Aorta (tissue), 5 donors: ENCODE measurements around the gene DMRT2. TPM values are rescaled to one million over a fixed set of nuclear protein-coding genes. Genes with fewer than 3 reads are reported as not detected.

Experiments
- ATAC-seq: fragments of 200-7000 bp; cut with Tn5 transposase; one replicate; pipeline ENCODE4 v1.9.1; 2022; ENCODE audit warnings: moderate library complexity; ENCODE audit not compliant: low FRiP score
- DNase-seq, 2 donors: peaks; one replicate each; pipeline ENCODE4 v3.0.0-alpha.2; 2020
- H3K27ac ChIP-seq, 2 donors: one replicate each; pipeline ENCODE4 v1.5.1; 2013; ENCODE audit warnings: low read length in 2 of 2, mild to moderate bottlenecking in 2 of 2, moderate library complexity in 2 of 2, control low read depth in 1 of 2, inconsistent platforms in 1 of 2, low read depth in 1 of 2
- H3K27me3 ChIP-seq, 2 donors: one replicate each; pipeline ENCODE4 v1.6.1; 2013; ENCODE audit warnings: control low read depth in 1 of 2, low read length in 1 of 2, mild to moderate bottlenecking in 1 of 2, moderate library complexity in 1 of 2; ENCODE audit not compliant: insufficient read depth in 2 of 2, control insufficient read depth in 1 of 2
- H3K36me3 ChIP-seq, 2 donors: one replicate each; pipeline ENCODE4 v1.6.1; 2013; ENCODE audit warnings: control low read depth in 1 of 2, low read length in 1 of 2, mild to moderate bottlenecking in 1 of 2; ENCODE audit not compliant: insufficient read depth in 2 of 2, control insufficient read depth in 1 of 2
- H3K4me1 ChIP-seq, 2 donors: one replicate each; pipeline ENCODE4 v1.6.1; 2013; ENCODE audit warnings: low read length in 2 of 2, control low read depth in 1 of 2, mild to moderate bottlenecking in 1 of 2, moderate library complexity in 1 of 2; ENCODE audit not compliant: insufficient read depth in 2 of 2, control insufficient read depth in 1 of 2
- H3K4me3 ChIP-seq, 2 donors: one replicate each; pipeline ENCODE4 v1.5.1; 2013; ENCODE audit warnings: low read length in 2 of 2, control low read depth in 1 of 2, mild to moderate bottlenecking in 1 of 2
- H3K9me3 ChIP-seq: one replicate; pipeline ENCODE4 v1.6.1; 2013; ENCODE audit warnings: mild to moderate bottlenecking, low read length; ENCODE audit not compliant: control insufficient read depth
- WGBS, 2 donors: extraction: QIAGEN DNeasy Blood & Tissue Kit; methylation state at CpG; one replicate each; pipeline ENCODE4 v1.1.7; 2013; 5-methylcytosine and 5-hydroxymethylcytosine counted together
- intact Hi-C, 2 donors: fragments of 100-400 bp; cut with DNase I; formaldehyde crosslinking; loops; one replicate each; pipeline versions ENCODE4 v1.14.2 to v1.15.0; 2022
- polyA plus RNA-seq, 2 donors: library from polyadenylated mRNA; stranded (reverse); fragments of 200-250 nt; gene quantifications; one replicate each; pipeline ENCODE4 v1.2.3, GENCODE V29; 2013
- total RNA-seq, 2 donors: library from RNA; stranded (reverse); fragmentation: NEBNext Ultra II Directional; extraction: Animal tissue kit (Norgen Biotek cat#: 25700); gene quantifications; one replicate each; pipeline ENCODE4 v1.2.1, GENCODE V29; 2021
- donor health status: healthy with polysubstance abuse.
- donor health status: Bipolar disorder and iron deficiency.
- donor health status: DM: no; HTN: no; CAD: no.
- donor health status: DM: no; HTN: no; CAD: no.
- donor health status: DM: yes; HTN: yes; CAD: no.

Gene DMRT2
- total and polyA plus RNA-seq, 4 donors: 0.69 to 0.75 TPM; not detected in 2

- DNase-seq: no peak
- Histone ChIP-seq H3K4me1 (no peaks in the 10 kb centered on the region), H3K4me3 (no peak overlapping the region), H3K27ac (no peak overlapping the region), H3K9me3 (peaks cover 3% of the 10 kb centered on the region), H3K36me3 (no peaks in the 10 kb centered on the region), H3K27me3 (no peaks in the 10 kb centered on the region)
- 77 to 78% methylated on average over 9 of the region's 9 CpGs for whole genome bisulfite sequencing, 2 donors
- intact Hi-C loops: no loop called here
- no peak for ATAC-seq
These were observed 46.2 kb downstream of the DMRT2 start for GRCh38 chr9:1096155-1096964.

GRCh38 chr9:1098551-1098950, 48.4 kb downstream of the DMRT2 start:
- ATAC-seq: no peak
- no peaks in the 10 kb centered on the region for H3K27me3 ChIP-seq
- H3K27ac ChIP-seq: no peak overlapping the region
- no peak overlapping the region for H3K4me3 ChIP-seq
- DNase-seq: no peak
- intact Hi-C loops: no loop called here
- H3K4me1 ChIP-seq: no peaks in the 10 kb centered on the region
- H3K9me3 ChIP-seq: peaks cover 3% of the 10 kb centered on the region
- no peaks in the 10 kb centered on the region for H3K36me3 ChIP-seq

DNA sequence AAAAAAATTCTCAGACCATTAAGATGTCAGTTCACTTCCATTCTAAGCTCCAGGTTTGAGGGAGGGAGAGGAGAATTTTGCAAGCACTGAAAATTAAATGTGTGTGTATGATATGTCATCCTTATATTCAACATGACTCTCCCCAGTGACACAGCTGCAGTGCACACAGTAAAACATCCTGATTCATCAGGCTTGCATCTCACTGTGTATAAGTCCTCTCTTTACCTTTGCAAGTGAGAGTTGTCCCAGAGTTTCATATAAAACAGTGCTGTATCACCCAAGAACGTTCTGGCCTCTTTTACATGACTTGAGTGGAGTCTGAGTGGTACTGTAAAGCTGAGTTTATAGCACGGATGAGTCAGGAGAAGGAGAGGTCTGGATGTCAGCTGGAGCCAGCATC, 50.0 kb downstream of the DMRT2 start:
- 66 to 68% methylated on average over 2 of the region's 2 CpGs for WGBS, 2 donors
- intact Hi-C loops: no loop called here

DNA sequence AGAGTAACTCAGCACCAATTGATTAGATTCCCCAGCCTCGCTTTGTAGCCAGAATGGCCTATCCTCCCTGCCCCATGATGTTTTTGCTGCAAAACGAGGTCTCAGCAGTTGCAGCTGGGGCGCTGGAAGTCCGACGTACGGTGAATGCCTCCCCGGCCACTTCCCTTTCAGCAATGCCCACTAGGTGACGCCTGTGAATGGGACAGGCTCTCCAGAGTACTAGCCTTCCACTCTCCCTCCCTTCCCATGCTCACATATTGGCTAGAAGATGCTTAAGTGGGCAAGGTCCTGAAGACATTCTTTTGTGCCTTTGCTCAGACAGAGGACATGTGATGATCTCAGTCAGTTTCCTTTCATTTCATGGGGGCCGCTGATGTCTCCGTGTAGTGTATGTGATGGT, 50.8 kb downstream of the DMRT2 start:
- DNase-seq (peak in 1 of 2 donors; percentile 47), ATAC-seq (peak; percentile 82)
- WGBS, 2 donors: 12 to 13% methylated on average over 10 of the region's 10 CpGs
- no peaks in the 10 kb centered on the region for H3K27me3 ChIP-seq
- intact Hi-C loops: no loop called here
- no peaks in the 10 kb centered on the region for H3K4me1 ChIP-seq
- H3K27ac ChIP-seq: no peak overlapping the region
- peaks cover 5% of the 10 kb centered on the region for H3K9me3 ChIP-seq
- no peaks in the 10 kb centered on the region for H3K36me3 ChIP-seq
- H3K4me3 ChIP-seq: no peak overlapping the region

More for the DNA sequence above, 50.0 kb downstream of the DMRT2 start:
- peaks cover 3% of the 10 kb centered on the region for H3K9me3 ChIP-seq
- no peak overlapping the region for H3K4me3 ChIP-seq
- H3K36me3 ChIP-seq: no peaks in the 10 kb centered on the region
- DNase-seq (no peak), ATAC-seq (no peak)
- H3K27ac ChIP-seq: no peak overlapping the region
- H3K4me1 ChIP-seq: no peaks in the 10 kb centered on the region
- H3K27me3 ChIP-seq: no peaks in the 10 kb centered on the region

- Histone ChIP-seq H3K4me1 (no peaks in the 10 kb centered on the region), H3K4me3 (no peak overlapping the region), H3K27ac (no peak overlapping the region), H3K36me3 (no peaks in the 10 kb centered on the region), H3K9me3 (peaks cover 3% of the 10 kb centered on the region), H3K27me3 (no peaks in the 10 kb centered on the region)
- 54 to 57% methylated on average over 7 of the region's 7 CpGs for WGBS, 2 donors
- intact Hi-C loops: no loop called here
- no peak for DNase-seq
- ATAC-seq: no peak
These were observed 51.9 kb downstream of the DMRT2 start for GRCh38 chr9:1101846-1102641.

DNA sequence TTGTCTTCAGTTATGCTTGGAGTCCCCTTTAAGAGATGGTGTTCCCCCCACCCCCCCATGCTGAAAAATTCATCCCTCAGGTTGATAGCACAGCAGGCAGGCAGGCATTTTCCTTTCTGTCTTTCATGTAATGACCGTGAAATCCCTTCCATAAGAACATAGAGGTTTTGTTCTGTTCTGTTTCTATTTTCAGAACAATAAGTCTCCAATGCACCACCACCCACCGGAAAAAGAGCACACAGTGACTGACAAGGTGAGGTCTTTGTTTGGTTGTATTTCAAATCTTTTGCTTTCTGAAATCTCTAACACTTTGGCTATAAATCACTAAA, 52.4 kb downstream of the DMRT2 start:
- no peak overlapping the region for H3K4me3 ChIP-seq
- H3K27ac ChIP-seq: no peak overlapping the region
- DNase-seq: no peak
- no peaks in the 10 kb centered on the region for H3K4me1 ChIP-seq
- WGBS, 2 donors: 12 to 14% methylated on average over 2 of the region's 2 CpGs
- H3K36me3 ChIP-seq: no peaks in the 10 kb centered on the region
- intact Hi-C loops: no loop called here
- peaks cover 3% of the 10 kb centered on the region for H3K9me3 ChIP-seq
- ATAC-seq: no peak
- H3K27me3 ChIP-seq: no peaks in the 10 kb centered on the region

Other genes with a start within 250 kb of the DMRT2 start
- gene DMRT1, start 208.7 kb upstream of the DMRT2 start, total RNA-seq: not detected
- not detected for gene DMRT1, start 208.7 kb upstream of the DMRT2 start, polyA plus RNA-seq
- gene DMRT3, start 73.7 kb upstream of the DMRT2 start, total RNA-seq: 1 to 10 TPM in 1 of 2 donors, under 1 TPM in 1; 0.26 to 1.2 TPM
- gene DMRT3, start 73.7 kb upstream of the DMRT2 start, polyA plus RNA-seq: not detected